GM19193 (cell line): ENCODE data around the gene ACOT11.

Experiments
- POLR2A ChIP-seq: IDR thresholded peaks from 4 replicates; pipeline ENCODE4 v1.6.1; 2011; ENCODE audit not compliant: insufficient read depth, insufficient read length; ENCODE audit errors: extremely low read depth

The ACOT11 gene

GRCh38 chr1:54640863-54641836, 93.1 kb downstream of the ACOT11 start, which contains the start of gene MROH7:
Gene MROH7 (plus strand): TSS chr1:54641786. CDS start chr1:54652927, 11,141 bp downstream.
- TF ChIP-seq POLR2A: no peak

GRCh38 chr1:54643736-54644135, 95.7 kb downstream of the ACOT11 start:
- TF ChIP-seq POLR2A: no peak

- no peak for TF ChIP-seq POLR2A
Measured at GRCh38 chr1:54645806-54646676, 98.0 kb downstream of the ACOT11 start.

GRCh38 chr1:54649130-54649898, 101.3 kb downstream of the ACOT11 start:
- no peak for TF ChIP-seq POLR2A

- no peak for TF ChIP-seq POLR2A
Measured at GRCh38 chr1:54649921-54650320, 101.9 kb downstream of the ACOT11 start.

GRCh38 chr1:54650417-54650816, 102.4 kb downstream of the ACOT11 start:
- no peak for TF ChIP-seq POLR2A

GRCh38 chr1:54651608-54652007, 103.6 kb downstream of the ACOT11 start:
- no peak for TF ChIP-seq POLR2A

- TF ChIP-seq POLR2A: no peak
Measured at GRCh38 chr1:54652168-54652567, 104.1 kb downstream of the ACOT11 start.

GRCh38 chr1:54653036-54653435, 105.0 kb downstream of the ACOT11 start:
- TF ChIP-seq POLR2A: no peak

- no peak for TF ChIP-seq POLR2A
Measured at GRCh38 chr1:54658164-54658913, 110.3 kb downstream of the ACOT11 start.
